Adrenal gland (tissue), 5 donors: Measurements from ENCODE around the gene TTYH3.

Experiments
- CTCF ChIP-seq, 6 experiments: fragments of 450-650 bp in 4 of 6; fragments of 200-600 bp in 2 of 6; sonication (generic) in 1 of 6; IDR thresholded peaks; 1 replicate in 5 of 6; 2 replicates in 1 of 6; pipeline versions ENCODE4 v1.5.1 to v1.8.0; 2016 to 2021; ENCODE audit warnings: antibody characterized with exemption in 6 of 6, mild to moderate bottlenecking in 2 of 6, moderate library complexity in 1 of 6
- POLR2A ChIP-seq, 2 donors: fragments of 450-650 bp; IDR thresholded peaks; one replicate each; pipeline ENCODE4 v1.6.1; 2017; ENCODE audit warnings: antibody characterized with exemption in 2 of 2, mild to moderate bottlenecking in 2 of 2, moderate library complexity in 1 of 2
- donor health status: DM: no; HTN: no; CAD: no.

GRCh38 chr7:2711895-2712675 is 80.3 kb downstream of the TTYH3 start:
- TF ChIP-seq CTCF (IDR thresholded peaks at IDR 0.05), result no peak
- no peak for TF ChIP-seq POLR2A (IDR thresholded peaks at IDR 0.05)
